ENCODE measurements around the gene SCIN.
A peak's percentile ranks its signal among the peaks of the same experiment; 100 is the strongest.
"Not testable (repeated sequence)": the region's sequence is repeated elsewhere in the genome, so short reads cannot be mapped to it uniquely, and the experiment has no call there.

SCIN gene

GRCh38 chr7:12570534-12571461 is at the start of gene SCIN:
TSS of gene SCIN (plus strand) at chr7:12570720. CDS start at chr7:12570787, 67 bp downstream.
- peak; percentile 58 for DNase-seq

GRCh38 chr7:12524794-12525386 is 45.6 kb upstream of the SCIN start:
- DNase-seq = peak; percentile 71

- not testable (repeated sequence) for DNase-seq
These were observed 43.8 kb upstream of the SCIN start for GRCh38 chr7:12526693-12527092.

GRCh38 chr7:12527670-12528069 is 42.9 kb upstream of the SCIN start:
- DNase-seq = not testable (repeated sequence)

GRCh38 chr7:12529971-12530710 is 40.4 kb upstream of the SCIN start:
- DNase-seq = no peak

GRCh38 chr7:12531784-12532183 is 38.7 kb upstream of the SCIN start:
- no peak for DNase-seq

GRCh38 chr7:12534046-12534445 is 36.5 kb upstream of the SCIN start:
- DNase-seq = no peak

- DNase-seq = no peak
These were observed 30.8 kb upstream of the SCIN start for GRCh38 chr7:12539681-12540080.

GRCh38 chr7:12540850-12541249 is 29.7 kb upstream of the SCIN start:
- no peak for DNase-seq

- no peak for DNase-seq
These were observed 26.9 kb upstream of the SCIN start for GRCh38 chr7:12543586-12543985.

GRCh38 chr7:12549106-12549505 is 21.4 kb upstream of the SCIN start:
- DNase-seq = peak; percentile 51

GRCh38 chr7:12550956-12551355 is 19.6 kb upstream of the SCIN start:
- no peak for DNase-seq

- DNase-seq = peak; percentile 32
These were observed 17.6 kb upstream of the SCIN start for GRCh38 chr7:12552876-12553275.

GRCh38 chr7:12553416-12553815 is 17.1 kb upstream of the SCIN start:
- DNase-seq = peak; percentile 45

GRCh38 chr7:12554351-12554750 is 16.2 kb upstream of the SCIN start:
- DNase-seq = no peak

GRCh38 chr7:12554872-12555271 is 15.6 kb upstream of the SCIN start:
- DNase-seq = no peak

- DNase-seq = not testable (repeated sequence)
These were observed 14.8 kb upstream of the SCIN start for GRCh38 chr7:12555695-12556094.

- DNase-seq = not testable (repeated sequence)
These were observed 14.3 kb upstream of the SCIN start for GRCh38 chr7:12556139-12556792.

GRCh38 chr7:12557282-12557681 is 13.2 kb upstream of the SCIN start:
- DNase-seq = no peak

GRCh38 chr7:12564996-12565764 is 5.3 kb upstream of the SCIN start:
- DNase-seq = no peak

GRCh38 chr7:12565873-12566272 is 4.6 kb upstream of the SCIN start:
- no peak for DNase-seq

- peak; percentile 51 for DNase-seq
These were observed 3.5 kb upstream of the SCIN start for GRCh38 chr7:12567015-12567414.

Data from OCI-M1 (cell line).